Suprapubic skin (tissue), 4 donors: Measurements from ENCODE around the gene PLXNA4. TPM values are rescaled to one million over a fixed set of nuclear protein-coding genes. Genes with fewer than 3 reads are reported as not detected.

Experiments used
- DNase-seq, 2 donors: peaks; one replicate each; pipeline ENCODE4 v3.0.0-alpha.2; 2019; ENCODE audit warnings: low spot score in 2 of 2
- H3K27ac ChIP-seq: fragments of 200-600 bp; sonication (generic); one replicate; pipeline ENCODE4 v1.5.1; 2019
- H3K27me3 ChIP-seq: fragments of 200-600 bp; sonication (generic); one replicate; pipeline ENCODE4 v1.5.1; 2019
- H3K36me3 ChIP-seq: fragments of 200-600 bp; sonication (generic); one replicate; pipeline ENCODE4 v1.5.1; 2019
- H3K4me1 ChIP-seq: fragments of 200-600 bp; sonication (generic); one replicate; pipeline ENCODE4 v1.5.1; 2019
- H3K4me3 ChIP-seq: fragments of 200-600 bp; sonication (generic); one replicate; pipeline ENCODE4 v1.5.1; 2019; ENCODE audit warnings: mild to moderate bottlenecking
- H3K9me3 ChIP-seq: fragments of 200-600 bp; sonication (generic); one replicate; pipeline ENCODE4 v1.5.1; 2019
- EP300 ChIP-seq: sonication (generic); formaldehyde crosslinking; IDR thresholded peaks from one replicate; pipeline ENCODE4 v1.6.1; 2017; ENCODE audit warnings: antibody characterized with exemption
- POLR2A ChIP-seq, 2 donors: fragments of 450-650 bp; IDR thresholded peaks; one replicate each; pipeline ENCODE4 v1.6.1; 2017; ENCODE audit warnings: antibody characterized with exemption in 2 of 2, mild to moderate bottlenecking in 2 of 2, moderate library complexity in 2 of 2
- POLR2AphosphoS5 ChIP-seq, 3 donors: sonication (generic); formaldehyde crosslinking; IDR thresholded peaks; one replicate each; pipeline ENCODE4 v1.6.1; 2017; ENCODE audit warnings: antibody characterized with exemption in 3 of 3
- WGBS: methylation state at CpG from one replicate; pipeline ENCODE4 v1.1.5; 2018; 5-methylcytosine and 5-hydroxymethylcytosine counted together
- total RNA-seq, 4 donors: library from RNA; depleted of rRNA; stranded (reverse); fragments of >200 nt; gene quantifications; one replicate each; pipeline ENCODE4 v1.1.0, GENCODE V29; 2016
- TF ChIP-seq, protein P1 (sequence below), 2 donors: fragments of 200-600 bp in 1 of 2; fragments of 450-650 bp in 1 of 2; sonication (generic) in 1 of 2; IDR thresholded peaks; one replicate each; pipeline ENCODE4 v1.5.1; 2016 to 2019; ENCODE audit warnings: antibody characterized with exemption in 2 of 2, mild to moderate bottlenecking in 1 of 2, moderate library complexity in 1 of 2

PLXNA4 gene, protein sequence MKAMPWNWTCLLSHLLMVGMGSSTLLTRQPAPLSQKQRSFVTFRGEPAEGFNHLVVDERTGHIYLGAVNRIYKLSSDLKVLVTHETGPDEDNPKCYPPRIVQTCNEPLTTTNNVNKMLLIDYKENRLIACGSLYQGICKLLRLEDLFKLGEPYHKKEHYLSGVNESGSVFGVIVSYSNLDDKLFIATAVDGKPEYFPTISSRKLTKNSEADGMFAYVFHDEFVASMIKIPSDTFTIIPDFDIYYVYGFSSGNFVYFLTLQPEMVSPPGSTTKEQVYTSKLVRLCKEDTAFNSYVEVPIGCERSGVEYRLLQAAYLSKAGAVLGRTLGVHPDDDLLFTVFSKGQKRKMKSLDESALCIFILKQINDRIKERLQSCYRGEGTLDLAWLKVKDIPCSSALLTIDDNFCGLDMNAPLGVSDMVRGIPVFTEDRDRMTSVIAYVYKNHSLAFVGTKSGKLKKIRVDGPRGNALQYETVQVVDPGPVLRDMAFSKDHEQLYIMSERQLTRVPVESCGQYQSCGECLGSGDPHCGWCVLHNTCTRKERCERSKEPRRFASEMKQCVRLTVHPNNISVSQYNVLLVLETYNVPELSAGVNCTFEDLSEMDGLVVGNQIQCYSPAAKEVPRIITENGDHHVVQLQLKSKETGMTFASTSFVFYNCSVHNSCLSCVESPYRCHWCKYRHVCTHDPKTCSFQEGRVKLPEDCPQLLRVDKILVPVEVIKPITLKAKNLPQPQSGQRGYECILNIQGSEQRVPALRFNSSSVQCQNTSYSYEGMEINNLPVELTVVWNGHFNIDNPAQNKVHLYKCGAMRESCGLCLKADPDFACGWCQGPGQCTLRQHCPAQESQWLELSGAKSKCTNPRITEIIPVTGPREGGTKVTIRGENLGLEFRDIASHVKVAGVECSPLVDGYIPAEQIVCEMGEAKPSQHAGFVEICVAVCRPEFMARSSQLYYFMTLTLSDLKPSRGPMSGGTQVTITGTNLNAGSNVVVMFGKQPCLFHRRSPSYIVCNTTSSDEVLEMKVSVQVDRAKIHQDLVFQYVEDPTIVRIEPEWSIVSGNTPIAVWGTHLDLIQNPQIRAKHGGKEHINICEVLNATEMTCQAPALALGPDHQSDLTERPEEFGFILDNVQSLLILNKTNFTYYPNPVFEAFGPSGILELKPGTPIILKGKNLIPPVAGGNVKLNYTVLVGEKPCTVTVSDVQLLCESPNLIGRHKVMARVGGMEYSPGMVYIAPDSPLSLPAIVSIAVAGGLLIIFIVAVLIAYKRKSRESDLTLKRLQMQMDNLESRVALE (N-terminal part only)
- total RNA-seq, result 10 to 100 TPM in 1 of 4 donors, 1 to 10 TPM in 3; 5.4 to 10.7 (median 7.1) TPM

DNA sequence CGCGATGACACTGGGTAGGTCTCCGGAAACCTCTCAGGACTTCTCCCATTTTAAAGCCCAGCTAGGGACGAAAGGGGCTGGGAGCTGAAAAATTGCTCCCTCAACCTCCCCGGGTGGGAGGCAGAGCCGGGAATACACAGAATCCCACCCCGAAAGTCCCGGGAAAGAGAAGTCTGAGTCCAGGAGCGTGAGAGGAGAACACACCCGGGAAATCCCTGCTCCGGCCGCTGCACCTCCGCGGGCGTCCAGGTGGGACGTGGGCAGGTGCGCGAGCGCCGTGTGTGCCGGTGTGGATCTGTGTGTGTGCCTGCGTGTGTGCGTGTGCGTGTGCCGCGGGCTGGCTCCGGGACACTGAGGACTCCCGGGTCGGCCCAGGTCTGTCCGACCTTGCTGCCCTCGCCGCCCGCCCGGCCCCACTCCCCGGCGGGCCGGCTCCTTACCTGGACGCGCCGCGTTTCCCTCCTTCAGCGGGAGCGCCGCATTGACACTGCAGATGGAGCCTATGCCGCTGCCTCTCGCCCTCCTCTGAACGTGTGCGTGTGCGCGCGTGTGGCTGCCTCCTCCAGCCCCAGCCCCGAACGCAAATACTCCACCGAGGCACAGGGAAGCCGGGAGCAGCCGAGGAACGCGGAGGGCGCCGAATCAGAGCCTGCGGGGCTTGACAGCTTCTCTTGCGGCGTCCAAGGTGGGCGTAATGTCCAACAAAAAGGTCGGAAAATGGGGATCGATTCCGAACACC is at the start of gene PLXNA4:
Gene PLXNA4, minus strand, starts transcription at position 489 of the 739 bp plus-strand sequence. CDS start 67,777 bp downstream, outside the sequence.
- TF ChIP-seq, protein P1, sequence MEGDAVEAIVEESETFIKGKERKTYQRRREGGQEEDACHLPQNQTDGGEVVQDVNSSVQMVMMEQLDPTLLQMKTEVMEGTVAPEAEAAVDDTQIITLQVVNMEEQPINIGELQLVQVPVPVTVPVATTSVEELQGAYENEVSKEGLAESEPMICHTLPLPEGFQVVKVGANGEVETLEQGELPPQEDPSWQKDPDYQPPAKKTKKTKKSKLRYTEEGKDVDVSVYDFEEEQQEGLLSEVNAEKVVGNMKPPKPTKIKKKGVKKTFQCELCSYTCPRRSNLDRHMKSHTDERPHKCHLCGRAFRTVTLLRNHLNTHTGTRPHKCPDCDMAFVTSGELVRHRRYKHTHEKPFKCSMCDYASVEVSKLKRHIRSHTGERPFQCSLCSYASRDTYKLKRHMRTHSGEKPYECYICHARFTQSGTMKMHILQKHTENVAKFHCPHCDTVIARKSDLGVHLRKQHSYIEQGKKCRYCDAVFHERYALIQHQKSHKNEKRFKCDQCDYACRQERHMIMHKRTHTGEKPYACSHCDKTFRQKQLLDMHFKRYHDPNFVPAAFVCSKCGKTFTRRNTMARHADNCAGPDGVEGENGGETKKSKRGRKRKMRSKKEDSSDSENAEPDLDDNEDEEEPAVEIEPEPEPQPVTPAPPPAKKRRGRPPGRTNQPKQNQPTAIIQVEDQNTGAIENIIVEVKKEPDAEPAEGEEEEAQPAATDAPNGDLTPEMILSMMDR (IDR thresholded peaks at IDR 0.05), result no peak
- TF ChIP-seq POLR2A (IDR thresholded peaks at IDR 0.05) (no peak), EP300 (no peak), POLR2AphosphoS5 (IDR thresholded peaks at IDR 0.05) (no peak)
- no peak for DNase-seq
- H3K27ac ChIP-seq, result no peak within 1 kb of the TSS
- H3K27me3 ChIP-seq, result peaks cover 74% of the 10 kb centered on the region
- no peaks in the 10 kb centered on the region for H3K36me3 ChIP-seq
- 2% methylated on average over 19 of the region's 67 CpGs for WGBS
- H3K9me3 ChIP-seq, result no peaks in the 10 kb centered on the region
- peaks cover 26% of the 10 kb centered on the region for H3K4me1 ChIP-seq
- H3K4me3 ChIP-seq, result peak within 1 kb of the TSS; percentile 57

DNA sequence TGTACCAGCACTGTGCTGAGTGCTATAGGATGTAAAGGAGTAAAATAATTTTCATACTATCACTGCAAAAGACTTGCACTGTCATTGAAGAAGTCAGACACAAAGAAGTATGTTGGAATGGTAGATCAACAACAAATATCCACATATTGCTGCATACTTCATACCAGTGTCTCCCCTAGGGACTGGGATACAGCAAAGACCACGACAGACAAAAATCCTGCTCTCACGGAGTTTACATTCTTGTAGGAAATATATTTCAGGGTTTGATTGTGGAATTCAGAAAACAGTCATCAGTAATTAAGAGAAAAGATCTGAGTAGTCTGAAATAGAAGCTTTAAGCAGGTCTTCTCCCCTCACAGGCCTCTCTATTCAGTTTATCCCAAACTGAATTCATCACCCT is 49.4 kb upstream of the PLXNA4 start:
- DNase-seq, result no peak
- Histone ChIP-seq H3K36me3 (no peaks in the 10 kb centered on the region), H3K9me3 (no peaks in the 10 kb centered on the region), H3K27me3 (no peaks in the 10 kb centered on the region), H3K4me3 (no peak overlapping the region), H3K27ac (no peak overlapping the region), H3K4me1 (no peaks in the 10 kb centered on the region)
- TF ChIP-seq, protein P1 (IDR thresholded peaks at IDR 0.05), result no peak
- TF ChIP-seq POLR2A (IDR thresholded peaks at IDR 0.05), result no peak
- no peak for TF ChIP-seq EP300
- TF ChIP-seq POLR2AphosphoS5 (IDR thresholded peaks at IDR 0.05), result no peak
- 79% methylated on average over 2 of the region's 2 CpGs for WGBS

DNA sequence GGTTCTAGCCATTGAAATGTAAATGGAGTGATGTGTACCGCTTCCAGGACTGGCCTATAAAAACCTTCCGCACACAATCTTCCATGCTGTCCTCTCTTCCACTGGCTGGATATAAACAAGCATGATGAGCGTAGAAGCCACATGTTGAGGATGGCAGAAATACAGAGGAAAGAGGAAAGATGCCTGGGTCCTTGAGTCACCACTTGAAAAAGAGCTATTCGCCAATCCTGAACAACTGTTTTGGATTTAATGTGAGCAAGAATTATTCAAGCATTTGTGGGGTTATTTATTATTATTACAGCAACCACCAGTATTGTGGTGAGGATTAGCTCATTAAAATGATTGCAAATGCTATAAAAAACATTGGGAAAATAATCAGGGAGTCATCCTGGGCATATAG is 45.8 kb upstream of the PLXNA4 start:
- 82% methylated on average over 4 of the region's 4 CpGs for WGBS
- Histone ChIP-seq H3K36me3 (no peaks in the 10 kb centered on the region), H3K4me3 (no peak overlapping the region), H3K27me3 (no peaks in the 10 kb centered on the region), H3K4me1 (no peaks in the 10 kb centered on the region), H3K27ac (no peak overlapping the region), H3K9me3 (no peaks in the 10 kb centered on the region)
- DNase-seq, result no peak
- TF ChIP-seq, protein P1 (IDR thresholded peaks at IDR 0.05), result no peak
- TF ChIP-seq POLR2A (IDR thresholded peaks at IDR 0.05), result no peak
- TF ChIP-seq EP300, result no peak
- no peak for TF ChIP-seq POLR2AphosphoS5 (IDR thresholded peaks at IDR 0.05)

DNA sequence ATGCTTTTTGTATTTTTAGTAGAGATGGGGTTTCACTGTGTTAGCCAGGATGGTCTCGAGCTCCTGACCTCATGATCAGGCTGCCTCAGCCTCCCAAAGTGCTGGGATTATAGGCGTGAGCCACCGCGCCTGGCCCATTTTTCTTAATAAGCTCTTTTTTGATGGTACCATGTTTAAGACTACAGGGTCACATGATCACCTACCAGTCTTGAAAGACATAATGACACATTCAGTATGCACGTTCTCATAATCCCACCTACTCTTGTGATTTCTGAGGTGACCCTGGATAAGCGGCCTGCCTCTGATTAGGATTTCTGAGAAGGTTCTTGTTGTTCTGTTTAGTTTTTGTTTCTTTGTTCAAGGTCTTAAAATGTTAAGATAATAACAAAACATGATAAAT is 43.7 kb upstream of the PLXNA4 start:
- H3K9me3 ChIP-seq, result no peaks in the 10 kb centered on the region
- 90% methylated on average over 6 of the region's 6 CpGs for WGBS
- no peak overlapping the region for H3K4me3 ChIP-seq
- no peaks in the 10 kb centered on the region for H3K27me3 ChIP-seq
- no peaks in the 10 kb centered on the region for H3K36me3 ChIP-seq
- DNase-seq, result no peak
- no peak overlapping the region for H3K27ac ChIP-seq
- TF ChIP-seq EP300 (no peak), POLR2A (IDR thresholded peaks at IDR 0.05) (no peak), POLR2AphosphoS5 (IDR thresholded peaks at IDR 0.05) (no peak)
- TF ChIP-seq, protein P1 (IDR thresholded peaks at IDR 0.05), result no peak
- H3K4me1 ChIP-seq, result peaks cover under 1% of the 10 kb centered on the region
